HCT116 (cell line): ENCODE data around the gene ERICH6B. TPM values are rescaled to one million over a fixed set of nuclear protein-coding genes. Genes with fewer than 3 reads are reported as not detected.

ENCODE experiments used
- ATAC-seq: fragments of 200-7000 bp; cut with Tn5 transposase; 2 replicates; pipeline ENCODE4 v1.9.1; 2020; ENCODE audit warnings: mild to moderate bottlenecking, moderate library complexity
- BruUV-seq: library from RNA; stranded (reverse); fragments of 400-500 nt; replicated peaks from 2 replicates; lab custom pipeline; 2021; lab: Mats Ljungman, UMichigan
- CTCF ChIA-PET: fragments of 300-600 bp; sonication (Branson Sonifier 250); formaldehyde crosslinking; loops from one replicate; lab custom pipeline; 2021; ENCODE audit warnings: antibody characterized with exemption; lab: Charles Lee
- POLR2A ChIA-PET: fragments of 300-600, 350-600 bp; sonication (Branson Sonifier 250); formaldehyde crosslinking; loops from one replicate; lab custom pipeline; 2021; ENCODE audit warnings: antibody characterized with exemption; lab: Charles Lee
- RAD21 ChIA-PET, 2 experiments: fragments of 300-600 bp; sonication (Branson Sonifier 250); formaldehyde crosslinking; loops; one replicate each; lab custom pipeline; 2023; ENCODE audit warnings: low total read pairs in 2 of 2; ENCODE audit not compliant: uncharacterized antibody in 2 of 2, unreplicated experiment in 2 of 2, low non-redundant PET in 1 of 2; lab: Charles Lee
- DNase-seq: peaks from one replicate; pipeline ENCODE4 v3.0.0-alpha.2; 2010; ENCODE audit warnings: low read depth, low spot score
- H2AFZ ChIP-seq: fragments of 200-600 bp; shearing (Covaris generic), sonication (generic); 2 replicates; pipeline ENCODE4 v1.6.1; 2017; ENCODE audit warnings: low read depth, mixed run types, mixed read lengths, antibody characterized with exemption, low read length; ENCODE audit not compliant: poor library complexity, severe bottlenecking
- H3K27ac ChIP-seq: 2 replicates; pipeline ENCODE4 v1.5.1; 2012; ENCODE audit warnings: low read depth, low read length
- H3K27me3 ChIP-seq: fragments of 200-600 bp; sonication (generic); 2 replicates; pipeline ENCODE4 v1.6.1; 2016; ENCODE audit warnings: mixed run types, low read length, mixed read lengths; ENCODE audit not compliant: insufficient read depth
- H3K36me3 ChIP-seq, 2 experiments: fragments of 200-500 bp in 1 of 2; fragments of 200-600 bp in 1 of 2; sonication (Bioruptor generic) in 1 of 2; sonication (generic) in 1 of 2; 2 replicates each; pipeline versions ENCODE4 v1.5.1 to v1.6.1; 2014 to 2016; ENCODE audit warnings: low read length in 2 of 2, inconsistent platforms in 1 of 2, mixed read lengths in 1 of 2, mixed run types in 1 of 2; ENCODE audit not compliant: insufficient read depth in 2 of 2, control insufficient read depth in 1 of 2
- H3K4me1 ChIP-seq, 2 experiments: fragments of 200-600 bp in 1 of 2; sonication (generic) in 1 of 2; 2 replicates each; pipeline versions ENCODE4 v1.5.1 to v1.6.1; 2012 to 2017; ENCODE audit warnings: low read length in 2 of 2, inconsistent platforms in 1 of 2, mild to moderate bottlenecking in 1 of 2, mixed read lengths in 1 of 2, mixed run types in 1 of 2, moderate library complexity in 1 of 2; ENCODE audit not compliant: insufficient read depth in 2 of 2, control insufficient read depth in 1 of 2
- H3K4me2 ChIP-seq: fragments of 200-600 bp; sonication (generic); 2 replicates; pipeline ENCODE4 v1.6.1; 2017; ENCODE audit warnings: mixed run types, low read length, mixed read lengths
- H3K4me3 ChIP-seq, 2 experiments: fragments of 200-600 bp in 1 of 2; sonication (generic) in 1 of 2; replicated peaks in 1 of 2; 2 replicates each; pipeline ENCODE4 v1.5.1; 2011 to 2016; ENCODE audit warnings: low read length in 2 of 2, control low read depth in 1 of 2, low read depth in 1 of 2, mild to moderate bottlenecking in 1 of 2, mixed read lengths in 1 of 2, mixed run types in 1 of 2
- H3K79me2 ChIP-seq: fragments of 200-600 bp; sonication (generic); 2 replicates; pipeline ENCODE4 v1.6.1; 2017; ENCODE audit warnings: mild to moderate bottlenecking, mixed run types, low read length, moderate library complexity, mixed read lengths; ENCODE audit not compliant: insufficient read depth
- H3K9ac ChIP-seq: fragments of 200-600 bp; sonication (generic); 2 replicates; pipeline ENCODE4 v1.6.1; 2016; ENCODE audit warnings: low read length, mixed read lengths
- H3K9me2 ChIP-seq: fragments of 200-600 bp; sonication (generic), shearing (Covaris generic); 2 replicates; pipeline ENCODE4 v1.6.1; 2017; ENCODE audit warnings: mixed run types, mild to moderate bottlenecking, moderate library complexity; ENCODE audit not compliant: insufficient read depth
- H3K9me3 ChIP-seq, 2 experiments: fragments of 200-500 bp in 1 of 2; fragments of 200-600 bp in 1 of 2; sonication (Bioruptor generic) in 1 of 2; sonication (generic) in 1 of 2; 2 replicates each; pipeline ENCODE4 v1.6.1; 2014 to 2017; ENCODE audit warnings: low read length in 2 of 2, mixed read lengths in 2 of 2, inconsistent platforms in 1 of 2, low read depth in 1 of 2, mild to moderate bottlenecking in 1 of 2, mixed run types in 1 of 2, moderate library complexity in 1 of 2; ENCODE audit not compliant: control insufficient read depth in 1 of 2, insufficient read depth in 1 of 2
- H4K20me1 ChIP-seq: fragments of 200-600 bp; sonication (generic), shearing (Covaris generic); 2 replicates; pipeline ENCODE4 v1.6.1; 2017; ENCODE audit warnings: mixed run types, mild to moderate bottlenecking, moderate library complexity; ENCODE audit not compliant: insufficient read depth
- ATF3 ChIP-seq: IDR thresholded peaks from 2 replicates; pipeline ENCODE4 v1.6.1; 2012
- CEBPB ChIP-seq: IDR thresholded peaks from 2 replicates; pipeline ENCODE4 v1.6.1; 2012; ENCODE audit warnings: low read depth
- CTCF ChIP-seq, 3 experiments: fragments of 200-600 bp in 1 of 3; sonication (generic) in 1 of 3; IDR thresholded peaks in 2 of 3; conservative IDR thresholded peaks in 1 of 3; 2 replicates each; pipeline ENCODE4 v1.5.1; 2012 to 2017; ENCODE audit warnings: low read depth in 2 of 3, low read length in 2 of 3, antibody characterized with exemption in 1 of 3, borderline replicate concordance in 1 of 3, control low read depth in 1 of 3, mild to moderate bottlenecking in 1 of 3, mixed read lengths in 1 of 3, mixed run types in 1 of 3, moderate library complexity in 1 of 3; ENCODE audit not compliant: insufficient read depth in 1 of 3
- EGR1 ChIP-seq: IDR thresholded peaks from 2 replicates; pipeline ENCODE4 v1.6.1; 2012; ENCODE audit warnings: low read depth
- ELF1 ChIP-seq: IDR thresholded peaks from 2 replicates; pipeline ENCODE4 v1.6.1; 2012; ENCODE audit warnings: low read depth, borderline replicate concordance
- EZH2 ChIP-seq: fragments of 200-600 bp; sonication (generic); IDR thresholded peaks from 2 replicates; pipeline ENCODE4 v1.6.1; 2017; ENCODE audit warnings: antibody characterized with exemption, mixed run types
- JUND ChIP-seq: IDR thresholded peaks from 2 replicates; pipeline ENCODE4 v1.6.1; 2012
- MAX ChIP-seq: IDR thresholded peaks from 2 replicates; pipeline ENCODE4 v1.6.1; 2012
- POLR2AphosphoS5 ChIP-seq: IDR thresholded peaks from 2 replicates; pipeline ENCODE4 v1.6.1; 2011; ENCODE audit warnings: mild to moderate bottlenecking, low read depth, low read length, moderate library complexity
- RAD21 ChIP-seq: IDR thresholded peaks from 2 replicates; pipeline ENCODE4 v1.6.1; 2012; ENCODE audit warnings: low read depth, mild to moderate bottlenecking
- SIN3A ChIP-seq: IDR thresholded peaks from 2 replicates; pipeline ENCODE4 v1.6.1; 2012; ENCODE audit warnings: low read depth
- SRF ChIP-seq: IDR thresholded peaks from 2 replicates; pipeline ENCODE4 v1.6.1; 2012; ENCODE audit warnings: low read depth
- TCF7L2 ChIP-seq: IDR thresholded peaks from 2 replicates; pipeline ENCODE4 v1.7.0; 2011; ENCODE audit warnings: borderline replicate concordance, inconsistent platforms; ENCODE audit not compliant: insufficient read depth, insufficient read length; ENCODE audit errors: extremely low read depth
- ZBTB33 ChIP-seq: IDR thresholded peaks from 2 replicates; pipeline ENCODE4 v1.6.1; 2011; ENCODE audit warnings: mild to moderate bottlenecking, low read length, moderate library complexity; ENCODE audit not compliant: insufficient replicate concordance; ENCODE audit errors: extremely low read depth
- ZFX ChIP-seq: fragments of 450-650 bp; IDR thresholded peaks from 2 replicates; pipeline ENCODE4 v1.6.1; 2017
- intact Hi-C: fragments of 100-400 bp; cut with micrococcal nuclease; formaldehyde crosslinking; loops from 2 replicates; pipeline ENCODE4 v1.10.0; 2022
- total RNA-seq: library from RNA; stranded (reverse); gene quantifications from one replicate; pipeline ENCODE4 v1.2.1, GENCODE V29; 2021; ENCODE audit not compliant: unreplicated experiment

Gene ERICH6B
- total RNA-seq, 1 experiment from 2014 or later, result not detected

- Histone ChIP-seq H3K9me3 (no peaks in the 10 kb centered on the region), H3K4me1 (0 out of 4 replicates have a peak, but pooled peaks cover 0 to 3% of the 10 kb centered on the region in 2 experiments), H3K27me3 (peaks cover 20% of the 10 kb centered on the region; the same call in 1 of the 2 replicates), H3K36me3 (no peaks in the 10 kb centered on the region), H3K79me2 (no peaks in the 10 kb centered on the region), H3K27ac (no peak overlapping the region), H3K9me2 (no peaks in the 10 kb centered on the region), H3K9ac (no peak overlapping the region), H4K20me1 (no peaks in the 10 kb centered on the region), H3K4me2 (no peak overlapping the region), H3K4me3 (no peak overlapping the region), H2AFZ (no peak overlapping the region)
- no TSS peak for BruUV-seq
- RAD21 ChIA-PET, result no interaction called here
- no peak for DNase-seq
- intact Hi-C loops, result no loop called here
- no peak for ATAC-seq
- TF ChIP-seq JUND, result no peak
- TF ChIP-seq EGR1, result no peak
- TF ChIP-seq TCF7L2, result no peak
- TF ChIP-seq ATF3, result no peak
- no peak for TF ChIP-seq CEBPB
- no peak for TF ChIP-seq ELF1
- no peak for TF ChIP-seq SIN3A
- no peak for TF ChIP-seq RAD21
- no peak for TF ChIP-seq CTCF (IDR thresholded peaks at IDR 0.05 in 2 of 3, conservative IDR thresholded peaks at IDR 0.05 in 1 of 3; ENCODE audit: borderline replicate concordance in 1 of 3, insufficient read depth in 1 of 3, low read depth in 2 of 3, low read length in 2 of 3)
- TF ChIP-seq SRF, result no peak
- no peak for TF ChIP-seq ZBTB33
- no peak for TF ChIP-seq ZFX
- no peak for TF ChIP-seq POLR2AphosphoS5
- no peak for TF ChIP-seq EZH2
- TF ChIP-seq MAX, result no peak
- CTCF ChIA-PET, result no interaction called here
- POLR2A ChIA-PET, result no interaction called here
Measured at GRCh38 chr13:45582408-45583076, 33.0 kb downstream of the ERICH6B start.
